CD4-positive, alpha-beta T cell treated with Interleukin-12 subunit alpha and Interleukin-12 subunit beta, for 1 hour (primary cell): ENCODE data around the gene GAB1.

Experiments
- DNase-seq: peaks from one replicate; pipeline ENCODE4 v3.0.0-alpha.2; 2020

The GAB1 gene

GRCh38 chr4:143391261-143391660 is 54.6 kb downstream of the GAB1 start:
- DNase-seq = no peak

GRCh38 chr4:143391895-143392294 is 55.2 kb downstream of the GAB1 start:
- DNase-seq = no peak

GRCh38 chr4:143393195-143393594 is 56.5 kb downstream of the GAB1 start:
- no peak for DNase-seq

GRCh38 chr4:143394739-143395453 is 58.2 kb downstream of the GAB1 start:
- no peak for DNase-seq

- DNase-seq = no peak
Observed at GRCh38 chr4:143396695-143397094, 60.0 kb downstream of the GAB1 start.

DNA sequence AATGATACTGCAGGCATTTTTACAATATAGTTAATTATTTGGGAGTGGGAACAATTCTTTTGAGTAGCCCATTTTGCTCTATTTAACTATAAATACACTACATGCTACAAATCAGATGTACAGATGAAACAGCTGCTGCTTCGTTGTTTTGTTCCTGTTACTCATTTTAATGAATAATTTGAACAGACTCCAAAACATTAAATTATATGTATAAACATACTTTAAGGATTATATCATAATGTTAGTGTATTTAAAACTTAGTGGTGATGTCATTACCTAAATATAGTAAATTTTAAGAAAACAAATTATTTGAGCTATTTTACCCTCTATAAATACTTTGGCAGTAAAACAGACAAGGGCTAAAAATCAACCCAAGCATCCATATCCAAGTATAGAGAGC is 60.7 kb downstream of the GAB1 start:
- DNase-seq = no peak

GRCh38 chr4:143397887-143398286 is 61.2 kb downstream of the GAB1 start:
- DNase-seq = no peak

DNA sequence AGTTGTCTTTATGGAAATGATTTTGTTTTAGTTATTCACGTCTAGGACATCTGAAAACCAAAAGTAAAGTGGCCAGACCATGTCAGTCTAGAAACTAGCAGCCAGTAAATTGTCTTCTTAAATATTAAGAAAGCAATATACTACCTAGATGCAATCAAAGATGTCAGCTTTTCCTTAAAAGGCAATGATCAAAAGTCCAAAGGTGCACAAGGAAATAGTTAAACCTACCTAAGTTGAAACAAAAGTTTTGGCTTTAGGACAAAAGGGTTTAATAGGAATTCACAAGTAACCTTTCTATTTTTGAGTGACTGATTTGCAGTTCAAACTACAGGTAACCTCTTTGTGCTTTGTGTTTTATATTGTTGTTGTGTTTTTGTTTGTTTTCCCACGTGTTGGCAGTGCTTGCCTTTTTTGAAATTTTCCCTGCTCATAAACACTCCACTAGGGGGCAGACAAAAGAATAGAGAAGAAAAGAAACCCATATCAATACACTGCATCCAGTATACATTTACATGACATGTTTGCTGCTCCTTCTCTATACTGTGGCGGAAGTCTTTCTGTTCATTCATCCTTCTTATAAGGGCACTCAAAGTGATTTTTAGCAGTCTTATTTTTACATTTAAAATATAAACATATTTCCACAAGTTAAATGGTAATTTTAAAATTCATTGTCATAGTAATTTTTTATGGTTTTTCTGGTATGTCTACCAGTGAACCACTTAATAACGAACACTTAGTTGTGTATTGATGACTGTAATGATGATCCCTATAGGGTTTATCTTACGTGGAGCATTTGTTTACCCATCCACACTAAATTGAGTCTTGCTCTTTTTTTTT is 62.7 kb downstream of the GAB1 start:
- DNase-seq = peak; percentile 37

- DNase-seq = no peak
Observed at GRCh38 chr4:143400082-143400481, 63.4 kb downstream of the GAB1 start.

DNA sequence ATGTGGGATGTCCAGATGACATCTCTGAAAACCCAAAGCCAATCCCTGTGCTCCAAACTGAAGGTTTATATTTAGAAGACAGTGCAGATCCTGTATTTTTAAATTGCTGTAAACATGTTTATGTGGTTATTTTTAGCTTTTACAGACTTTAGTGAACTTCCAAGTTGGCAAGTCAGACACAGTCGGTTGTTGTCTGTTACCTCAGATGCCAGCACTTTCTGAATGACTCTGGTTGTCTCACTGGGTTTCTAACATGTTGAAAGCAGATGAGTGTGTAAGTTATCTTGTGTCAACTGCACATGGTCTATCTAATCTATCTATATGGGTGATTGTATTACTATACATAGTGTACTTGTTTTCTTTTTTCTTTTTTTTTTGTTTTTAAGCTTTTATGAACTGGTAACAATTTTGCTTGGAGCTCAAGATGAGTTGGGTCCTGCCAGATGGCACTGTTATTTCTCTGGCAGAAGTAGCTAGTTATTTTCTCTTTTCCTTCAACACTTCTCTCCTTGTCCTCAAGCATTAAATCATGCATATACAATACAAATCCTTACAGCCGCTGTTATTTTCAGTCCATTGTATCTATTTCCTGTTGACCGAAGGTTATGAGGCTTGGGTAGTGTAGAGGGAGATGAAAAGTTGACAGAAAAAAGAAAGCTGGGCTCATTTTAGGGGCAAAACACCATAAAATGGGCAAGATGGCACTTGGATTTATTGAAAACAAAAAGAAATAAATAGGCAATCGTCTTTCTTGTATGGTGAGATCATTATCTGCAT is 66.3 kb downstream of the GAB1 start:
- no peak for DNase-seq

- DNase-seq = no peak
Observed at GRCh38 chr4:143403553-143403820, 66.8 kb downstream of the GAB1 start.

DNA sequence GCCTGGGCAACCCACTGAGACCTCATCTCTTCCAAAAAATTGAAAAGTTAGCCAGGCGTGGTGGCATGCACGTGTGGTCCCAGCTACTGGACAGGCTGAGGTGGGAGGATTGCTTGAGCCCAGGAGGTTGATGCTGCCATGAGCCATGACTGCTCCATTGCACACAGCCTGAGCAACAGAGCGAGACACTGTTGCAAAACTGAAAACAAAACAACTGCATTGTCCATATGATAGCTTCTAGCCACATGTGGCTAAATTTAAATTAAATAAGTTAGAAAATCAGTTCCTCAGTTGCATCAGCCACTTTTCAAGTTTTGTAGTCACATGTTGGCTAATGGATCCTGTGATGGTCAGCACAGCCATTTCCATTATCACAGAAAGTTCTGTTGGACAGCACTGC is 67.9 kb downstream of the GAB1 start:
- DNase-seq = no peak

DNA sequence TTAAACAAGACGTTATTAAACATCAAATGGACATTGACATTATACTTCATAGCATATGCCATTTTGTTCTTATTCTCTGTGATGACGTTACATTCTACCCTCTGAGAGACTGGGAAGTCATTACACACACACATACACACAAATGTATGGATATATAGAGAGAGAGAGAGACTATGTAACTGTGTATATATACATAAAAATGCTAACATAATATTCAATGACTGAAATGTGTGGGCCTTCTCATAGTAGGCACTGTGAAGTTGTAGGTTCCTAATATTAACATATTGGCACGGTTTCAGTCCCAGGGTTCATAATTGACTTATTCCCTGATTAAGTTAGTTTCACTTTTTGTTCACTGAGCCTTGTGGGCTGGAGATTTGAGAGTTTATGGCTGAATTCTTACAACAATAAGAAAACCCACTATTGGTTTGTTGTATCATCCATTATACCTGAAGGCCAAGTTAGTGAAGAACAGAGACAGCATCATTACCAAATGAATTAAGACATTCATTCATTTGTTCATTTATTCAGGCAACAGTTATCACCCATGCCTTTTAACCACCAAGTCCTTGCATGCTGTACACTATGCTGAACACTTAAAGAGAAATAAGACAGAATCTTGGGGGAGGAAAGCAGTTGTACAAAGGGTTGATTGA is 68.5 kb downstream of the GAB1 start:
- DNase-seq = peak; percentile 4

DNA sequence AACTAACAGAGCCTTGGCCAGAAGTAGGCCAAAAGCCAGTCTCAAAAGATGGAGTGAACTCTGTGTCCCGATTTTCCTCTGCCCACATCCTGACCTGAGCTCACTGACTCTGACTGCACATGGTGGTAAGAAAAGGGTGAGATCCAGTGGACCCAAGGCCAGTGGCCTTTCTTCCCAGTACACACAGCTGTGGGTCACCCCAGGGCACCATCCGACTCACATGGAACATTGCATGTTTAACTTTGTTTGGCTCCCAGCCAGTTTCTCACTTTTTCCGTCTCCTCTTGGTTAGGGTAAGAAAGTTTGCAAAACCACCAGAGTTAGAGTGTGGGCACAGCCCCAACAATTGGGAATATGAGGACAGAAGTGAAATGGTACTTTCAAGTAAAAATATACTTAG is 69.8 kb downstream of the GAB1 start:
- no peak for DNase-seq

GRCh38 chr4:143407474-143407873 is 70.8 kb downstream of the GAB1 start:
- no peak for DNase-seq

- DNase-seq = no peak
Observed at GRCh38 chr4:143407888-143408287, 71.2 kb downstream of the GAB1 start.

GRCh38 chr4:143410015-143410414 is 73.3 kb downstream of the GAB1 start:
- no peak for DNase-seq

- no peak for DNase-seq
Observed at GRCh38 chr4:143411527-143412419, 75.1 kb downstream of the GAB1 start.

DNA sequence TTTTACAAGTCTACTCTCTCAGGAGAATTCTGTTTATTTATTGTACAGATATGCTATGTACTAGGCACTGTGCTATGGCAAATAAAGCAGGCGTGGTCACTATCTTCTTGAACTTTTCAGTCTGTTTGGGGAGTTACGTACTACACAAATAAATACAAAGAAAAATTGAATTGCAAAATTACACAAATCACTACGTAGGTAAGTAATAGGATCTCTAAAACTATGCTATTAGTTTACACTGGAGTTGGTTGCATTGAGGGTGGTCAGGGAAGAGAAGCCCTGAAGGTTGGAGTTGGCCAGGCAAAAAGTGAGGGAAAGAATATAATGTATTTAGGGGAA is 75.7 kb downstream of the GAB1 start:
- DNase-seq = no peak

GRCh38 chr4:143417679-143418403 is 81.2 kb downstream of the GAB1 start:
- no peak for DNase-seq

GRCh38 chr4:143420227-143420626 is 83.6 kb downstream of the GAB1 start:
- DNase-seq = no peak

DNA sequence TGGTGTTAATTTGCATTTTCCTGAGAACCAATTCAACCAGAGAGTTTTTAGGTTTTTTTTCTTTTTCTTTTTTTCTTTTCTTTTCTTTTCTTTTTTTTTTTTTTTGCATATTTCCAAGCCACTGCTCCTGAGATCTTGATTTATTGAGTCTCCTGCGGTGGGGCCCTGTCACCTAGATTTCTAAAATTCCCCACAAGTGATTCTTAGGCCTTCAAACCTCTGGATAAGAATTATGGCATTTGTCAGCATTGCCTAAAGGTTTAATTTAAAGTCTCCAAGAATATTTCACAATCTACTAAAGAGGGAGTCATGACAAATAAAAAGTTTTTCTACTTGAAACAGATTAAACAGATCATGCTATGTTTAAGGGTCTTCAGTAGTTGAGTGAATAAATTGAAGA is 84.9 kb downstream of the GAB1 start:
- no peak for DNase-seq
